Stimulated activated CD8-positive, alpha-beta memory T cell treated with anti-CD3 and anti-CD28 coated beads, Interleukin-2, amount 100 ng/mL, for 48 hours (primary cell): ENCODE results near the gene TPTE.
"Not testable (repeated sequence)": the region's sequence is repeated elsewhere in the genome, so short reads cannot be mapped to it uniquely, and the experiment has no call there.

ENCODE experiments used
- DNase-seq, 2 donors: peaks; one replicate each; pipeline ENCODE4 v3.0.0-alpha.2; 2020; ENCODE audit warnings: low read depth in 2 of 2

Gene TPTE

GRCh38 chr21:10616535-10616934, 95.2 kb downstream of the TPTE start:
- DNase-seq, result no peak

GRCh38 chr21:10617133-10617752, 95.9 kb downstream of the TPTE start:
- DNase-seq, result not testable (repeated sequence)

GRCh38 chr21:10627316-10627863, 106.0 kb downstream of the TPTE start:
- DNase-seq, result no peak

- not testable (repeated sequence) for DNase-seq
These were observed 107.9 kb downstream of the TPTE start for GRCh38 chr21:10629239-10629638.

GRCh38 chr21:10630829-10631228, 109.4 kb downstream of the TPTE start:
- DNase-seq, result not testable (repeated sequence)

- DNase-seq, result not testable (repeated sequence)
These were observed 109.9 kb downstream of the TPTE start for GRCh38 chr21:10631316-10631715.

GRCh38 chr21:10638144-10638543, 116.8 kb downstream of the TPTE start:
- not testable (repeated sequence) for DNase-seq

- no peak for DNase-seq
These were observed 117.7 kb downstream of the TPTE start for GRCh38 chr21:10639123-10639522.

GRCh38 chr21:10639746-10640145, 118.4 kb downstream of the TPTE start:
- not testable (repeated sequence) for DNase-seq

- DNase-seq, result no peak
These were observed 119.1 kb downstream of the TPTE start for GRCh38 chr21:10640446-10640845.

GRCh38 chr21:10641107-10641506, 119.7 kb downstream of the TPTE start:
- no peak for DNase-seq

- not testable (repeated sequence) for DNase-seq
These were observed 124.3 kb downstream of the TPTE start for GRCh38 chr21:10645667-10646066.

GRCh38 chr21:10649350-10650149, 128.2 kb downstream of the TPTE start:
- not testable (repeated sequence) for DNase-seq

GRCh38 chr21:10650297-10650696, 128.9 kb downstream of the TPTE start:
- DNase-seq, result not testable (repeated sequence)
